T-helper 2 cell treated with Interferon-gamma antibody and Interleukin-4, amounts not matched to agents 5 μg/mL and 100 μg/mL, for 36 hours (primary cell): ENCODE measurements around the gene CTNNA3.
"Not testable (repeated sequence)": the region's sequence is repeated elsewhere in the genome, so short reads cannot be mapped to it uniquely, and the experiment has no call there.

Source experiments
- DNase-seq: peaks from one replicate; pipeline ENCODE4 v3.0.0; 2021; ENCODE audit warnings: low spot score
- H3K27ac Mint-ChIP-seq: one replicate; pipeline ENCODE4 v1.8.0; 2021; ENCODE audit warnings: mild to moderate bottlenecking, mixed read lengths
- H3K27me3 Mint-ChIP-seq: one replicate; pipeline ENCODE4 v1.8.0; 2021; ENCODE audit warnings: low read depth, mixed read lengths
- H3K36me3 Mint-ChIP-seq: one replicate; pipeline ENCODE4 v1.8.0; 2021; ENCODE audit warnings: low read depth, mixed read lengths
- H3K4me1 Mint-ChIP-seq: one replicate; pipeline ENCODE4 v1.8.0; 2021; ENCODE audit warnings: low read depth, mixed read lengths
- H3K4me3 Mint-ChIP-seq: one replicate; pipeline ENCODE4 v1.8.0; 2022; ENCODE audit warnings: mild to moderate bottlenecking, moderate library complexity, mixed read lengths
- H3K9me3 Mint-ChIP-seq: one replicate; pipeline ENCODE4 v1.8.0; 2021; ENCODE audit warnings: mixed read lengths

CTNNA3 gene

DNA sequence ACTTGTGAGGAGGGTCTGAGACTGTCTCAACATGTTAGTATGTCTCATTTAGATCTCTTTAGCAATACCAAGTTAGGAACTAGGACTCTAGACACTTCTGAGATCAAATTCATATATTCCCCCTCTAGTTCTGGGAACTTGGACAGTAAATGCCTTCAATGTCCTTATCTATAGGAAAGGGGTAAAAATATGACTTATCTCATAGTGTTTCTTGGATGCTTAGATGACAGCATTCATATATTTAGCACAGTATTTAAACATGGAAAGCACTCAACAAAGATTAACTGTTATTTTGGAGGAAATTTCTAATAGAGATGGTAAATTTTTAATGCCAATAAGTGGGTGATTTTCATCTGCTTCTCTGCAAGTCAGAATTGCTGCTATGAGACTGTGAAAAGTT, 154.6 kb downstream of the CTNNA3 start:
- Mint-ChIP-seq H3K4me1 (peaks cover 1% of the 10 kb centered on the region), H3K9me3 (no peaks in the 10 kb centered on the region), H3K4me3 (no peak overlapping the region), H3K27me3 (peaks cover 25% of the 10 kb centered on the region), H3K27ac (no peak overlapping the region), H3K36me3 (no peaks in the 10 kb centered on the region)
- no peak for DNase-seq

DNA sequence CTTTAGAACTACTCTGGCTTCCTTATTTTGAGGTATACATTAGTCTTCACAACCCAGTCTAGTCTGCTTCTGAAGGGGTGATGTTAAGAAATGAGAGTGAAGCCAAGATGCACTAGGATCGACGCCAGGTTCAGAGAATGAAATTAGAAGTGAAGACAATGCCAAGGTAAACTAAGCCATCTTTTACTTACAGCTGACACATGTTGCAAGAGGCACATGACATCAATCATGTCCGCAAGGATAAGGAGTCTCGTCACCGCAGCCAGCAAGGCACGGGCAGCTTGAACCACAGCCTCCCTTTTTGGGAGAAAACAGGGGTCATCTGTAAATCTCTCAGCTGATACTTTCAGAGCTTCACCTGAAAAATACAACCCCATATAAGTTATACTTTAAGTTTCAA, 156.7 kb downstream of the CTNNA3 start:
- H3K4me3 Mint-ChIP-seq, result no peak overlapping the region
- peaks cover 29% of the 10 kb centered on the region for H3K27me3 Mint-ChIP-seq
- no peak overlapping the region for H3K27ac Mint-ChIP-seq
- peaks cover 1% of the 10 kb centered on the region for H3K4me1 Mint-ChIP-seq
- no peaks in the 10 kb centered on the region for H3K9me3 Mint-ChIP-seq
- no peaks in the 10 kb centered on the region for H3K36me3 Mint-ChIP-seq
- no peak for DNase-seq

DNA sequence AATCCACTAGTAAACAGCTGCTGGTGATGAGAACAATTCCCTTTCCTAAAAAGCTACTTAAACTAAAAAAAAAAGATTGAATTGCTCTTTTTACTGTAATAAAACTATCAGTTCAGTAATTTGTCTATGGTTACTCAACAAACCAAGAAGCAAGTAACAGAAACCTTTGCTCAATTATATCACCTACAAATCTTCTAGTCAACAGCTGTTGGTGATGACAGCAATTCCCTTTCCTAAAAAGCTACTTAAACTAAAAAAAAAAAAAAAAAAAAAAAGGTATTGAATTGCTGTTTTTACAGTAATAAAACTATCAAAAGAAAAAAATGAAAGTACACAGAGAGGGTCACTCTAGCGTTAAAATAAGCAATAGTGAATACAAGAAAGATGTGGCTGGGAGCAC, 158.1 kb downstream of the CTNNA3 start:
- peaks cover 26% of the 10 kb centered on the region for H3K27me3 Mint-ChIP-seq
- H3K4me3 Mint-ChIP-seq, result no peak overlapping the region
- no peak overlapping the region for H3K27ac Mint-ChIP-seq
- peaks cover 1% of the 10 kb centered on the region for H3K4me1 Mint-ChIP-seq
- H3K36me3 Mint-ChIP-seq, result no peaks in the 10 kb centered on the region
- no peak for DNase-seq
- H3K9me3 Mint-ChIP-seq, result no peaks in the 10 kb centered on the region

- Mint-ChIP-seq H3K9me3 (no peaks in the 10 kb centered on the region), H3K4me3 (no peak overlapping the region), H3K4me1 (peaks cover 1% of the 10 kb centered on the region), H3K27me3 (peaks cover 26% of the 10 kb centered on the region), H3K27ac (no peak overlapping the region), H3K36me3 (no peaks in the 10 kb centered on the region)
- no peak for DNase-seq
Measured at GRCh38 chr10:67533376-67533775, 162.6 kb downstream of the CTNNA3 start.

GRCh38 chr10:67530990-67531389, 165.0 kb downstream of the CTNNA3 start:
- not testable (repeated sequence) for H3K9me3 Mint-ChIP-seq, DNase-seq, H3K4me1 Mint-ChIP-seq, H3K4me3 Mint-ChIP-seq, H3K36me3 Mint-ChIP-seq, H3K27ac Mint-ChIP-seq
- H3K27me3 Mint-ChIP-seq, result peaks cover 15% of the 10 kb centered on the region

DNA sequence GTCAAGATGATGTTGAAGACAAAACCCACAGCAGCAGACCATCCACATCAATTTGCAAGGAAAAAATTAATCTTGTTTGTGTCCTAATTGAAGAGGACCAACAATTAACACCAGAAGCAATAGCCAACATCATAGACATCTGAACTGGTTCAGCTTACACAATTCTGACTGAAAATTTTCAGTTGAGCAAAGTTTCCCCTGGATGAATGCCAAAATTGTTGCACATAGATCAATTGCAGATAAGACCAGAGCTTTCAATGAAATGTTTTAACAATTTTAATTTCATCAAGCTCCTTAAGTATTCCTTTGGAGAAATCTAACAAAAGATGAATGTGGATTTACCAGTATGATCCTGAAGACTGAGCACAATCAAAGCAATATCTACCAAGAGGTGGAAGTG, 168.6 kb downstream of the CTNNA3 start:
- H3K27ac Mint-ChIP-seq, result no peak overlapping the region
- no peak for DNase-seq
- H3K4me1 Mint-ChIP-seq, result no peaks in the 10 kb centered on the region
- H3K4me3 Mint-ChIP-seq, result no peak overlapping the region
- no peaks in the 10 kb centered on the region for H3K9me3 Mint-ChIP-seq
- no peaks in the 10 kb centered on the region for H3K36me3 Mint-ChIP-seq
- H3K27me3 Mint-ChIP-seq, result peaks cover 10% of the 10 kb centered on the region

DNA sequence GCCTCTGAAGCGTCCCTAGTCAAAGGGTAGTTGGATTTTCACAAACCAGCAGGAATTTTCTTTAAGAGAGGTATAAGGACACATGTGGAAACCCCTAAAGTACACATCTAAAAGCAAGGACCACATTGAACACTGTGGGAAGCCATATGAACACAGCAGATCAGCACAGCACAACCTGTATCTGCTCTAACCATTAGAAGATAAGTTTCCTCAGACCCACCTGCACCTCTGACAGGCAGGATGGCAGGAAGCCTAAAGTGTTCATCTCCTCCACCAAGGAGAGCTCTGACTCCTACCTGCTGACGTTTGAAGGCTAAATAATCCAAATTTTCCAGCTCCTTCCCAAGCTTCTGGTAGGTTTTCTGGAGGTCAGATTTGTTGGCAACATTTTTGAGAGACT, 174.4 kb downstream of the CTNNA3 start:
- no peaks in the 10 kb centered on the region for H3K9me3 Mint-ChIP-seq
- H3K4me1 Mint-ChIP-seq, result peaks cover 2% of the 10 kb centered on the region
- H3K27ac Mint-ChIP-seq, result no peak overlapping the region

DNA sequence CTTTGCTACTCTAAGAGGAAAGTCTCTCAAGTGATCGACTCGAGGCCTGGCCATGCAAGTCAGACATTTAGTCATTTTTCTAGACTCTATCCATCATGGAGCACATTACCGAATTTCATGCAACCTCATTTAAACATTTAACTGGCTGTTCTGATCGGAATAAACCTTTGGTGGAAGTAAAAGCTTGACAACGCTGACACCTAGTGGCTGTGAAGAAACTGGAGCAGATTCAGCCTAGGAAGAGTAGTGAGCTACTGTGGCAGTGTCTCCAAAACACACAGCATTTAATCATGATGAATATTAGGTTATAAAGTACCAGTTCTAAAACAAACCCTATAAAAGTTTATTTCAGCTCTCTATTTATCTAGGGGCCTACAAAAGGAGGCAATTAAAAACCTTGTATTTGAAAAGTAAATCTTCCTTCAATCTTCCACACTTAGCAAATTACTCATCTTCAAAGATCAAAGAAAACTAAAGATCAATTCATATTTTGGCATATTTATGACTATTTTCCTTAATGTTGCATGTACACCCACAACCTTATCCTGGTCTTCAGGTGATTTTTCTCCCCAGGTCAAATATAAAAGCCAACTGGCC, 175.0 kb downstream of the CTNNA3 start:
- Mint-ChIP-seq H3K27me3 (peaks cover 5% of the 10 kb centered on the region), H3K4me3 (no peak overlapping the region), H3K36me3 (no peaks in the 10 kb centered on the region), H3K4me1 (peaks cover 2% of the 10 kb centered on the region), H3K9me3 (no peaks in the 10 kb centered on the region), H3K27ac (no peak overlapping the region)
- DNase-seq, result peak; percentile 6

More for the DNA sequence above, 174.4 kb downstream of the CTNNA3 start:
- no peaks in the 10 kb centered on the region for H3K36me3 Mint-ChIP-seq
- DNase-seq, result no peak
- no peak overlapping the region for H3K4me3 Mint-ChIP-seq
- peaks cover 5% of the 10 kb centered on the region for H3K27me3 Mint-ChIP-seq

DNA sequence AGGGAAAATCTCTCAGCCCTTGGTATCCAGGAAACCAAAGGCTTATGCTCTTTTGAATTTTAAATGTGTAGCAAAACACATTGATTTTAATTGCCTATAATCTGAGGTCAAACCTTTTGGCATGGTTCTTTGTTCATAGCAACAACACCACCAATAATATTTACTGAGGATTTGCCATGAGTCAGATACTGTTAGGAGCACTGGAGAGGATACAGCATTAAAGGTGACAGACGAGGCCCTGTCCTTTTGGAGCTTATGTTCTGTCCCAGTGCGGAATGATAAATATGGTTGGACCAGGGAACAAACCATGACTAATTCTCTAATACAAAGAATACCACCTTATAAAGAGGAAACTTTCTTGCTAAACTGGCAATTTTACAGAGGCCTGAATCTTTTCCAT, 176.6 kb downstream of the CTNNA3 start:
- Mint-ChIP-seq H3K27me3 (peaks cover 5% of the 10 kb centered on the region), H3K27ac (no peak overlapping the region), H3K36me3 (no peaks in the 10 kb centered on the region), H3K4me3 (no peak overlapping the region), H3K9me3 (no peaks in the 10 kb centered on the region), H3K4me1 (peaks cover 2% of the 10 kb centered on the region)
- DNase-seq, result no peak

DNA sequence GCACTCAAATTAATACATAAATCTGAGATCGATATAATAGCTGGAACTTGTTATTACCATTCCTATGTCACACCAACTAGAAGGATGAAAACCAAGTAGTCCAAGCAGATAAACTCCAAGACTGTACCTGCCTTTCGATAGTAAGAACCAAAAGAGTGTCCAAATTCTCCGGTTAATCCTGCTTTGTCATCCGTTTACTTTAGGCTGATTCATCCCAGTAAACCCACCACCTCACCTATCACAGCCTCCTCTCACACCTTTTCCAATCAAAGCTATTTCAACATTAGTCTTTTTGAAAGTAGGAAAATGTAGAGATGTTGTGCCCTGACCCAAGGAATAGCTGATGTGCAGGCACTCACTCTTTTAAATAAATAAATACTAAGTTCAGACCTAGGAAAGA, 177.2 kb downstream of the CTNNA3 start:
- peaks cover 5% of the 10 kb centered on the region for H3K27me3 Mint-ChIP-seq
- H3K27ac Mint-ChIP-seq, result no peak overlapping the region
- no peaks in the 10 kb centered on the region for H3K9me3 Mint-ChIP-seq
- no peak for DNase-seq
- no peak overlapping the region for H3K4me3 Mint-ChIP-seq
- peaks cover 2% of the 10 kb centered on the region for H3K4me1 Mint-ChIP-seq
- no peaks in the 10 kb centered on the region for H3K36me3 Mint-ChIP-seq

DNA sequence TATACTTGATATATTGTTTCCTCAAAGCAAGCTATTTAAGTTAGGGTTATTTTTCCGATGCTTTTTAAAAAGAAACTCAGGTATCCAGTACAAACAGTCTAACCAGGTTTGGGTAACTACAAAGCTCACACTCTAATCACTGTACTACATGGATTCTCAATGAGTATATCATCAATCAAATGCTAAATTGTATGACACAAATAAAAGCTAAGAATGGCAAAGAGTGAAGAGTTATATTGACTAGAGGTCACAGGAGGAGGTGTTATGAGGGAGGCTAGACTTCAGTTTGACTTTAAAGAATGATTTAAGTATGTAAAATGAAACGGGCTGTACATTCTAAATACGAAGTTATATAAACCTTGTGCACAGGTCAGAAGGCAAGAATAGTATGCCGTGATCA, 178.0 kb downstream of the CTNNA3 start:
- Mint-ChIP-seq H3K27me3 (peaks cover under 1% of the 10 kb centered on the region), H3K4me1 (peaks cover 2% of the 10 kb centered on the region), H3K9me3 (no peaks in the 10 kb centered on the region), H3K27ac (no peak overlapping the region), H3K4me3 (no peak overlapping the region), H3K36me3 (no peaks in the 10 kb centered on the region)
- no peak for DNase-seq

DNA sequence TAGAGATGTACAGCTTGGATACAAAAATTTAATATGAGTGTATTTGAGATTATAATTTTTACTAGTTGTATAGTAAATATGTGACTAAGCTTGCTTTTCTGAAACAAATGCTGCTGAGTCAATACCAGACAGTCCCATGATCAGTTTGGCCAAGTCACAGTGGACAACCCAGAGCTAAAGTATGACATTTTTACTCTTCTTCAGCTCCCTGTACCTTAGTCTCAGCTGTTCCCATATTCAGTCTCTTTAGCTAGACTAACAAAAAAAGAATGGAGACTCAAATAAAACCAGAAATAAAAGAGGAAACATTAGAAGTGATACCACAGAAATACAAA, 189.3 kb downstream of the CTNNA3 start:
- no peak overlapping the region for H3K4me3 Mint-ChIP-seq
- DNase-seq, result no peak
- H3K27ac Mint-ChIP-seq, result no peak overlapping the region
- H3K9me3 Mint-ChIP-seq, result peaks cover 5% of the 10 kb centered on the region
- no peaks in the 10 kb centered on the region for H3K4me1 Mint-ChIP-seq
- no peaks in the 10 kb centered on the region for H3K36me3 Mint-ChIP-seq
- no peaks in the 10 kb centered on the region for H3K27me3 Mint-ChIP-seq

- no peak overlapping the region for H3K4me3 Mint-ChIP-seq
- no peaks in the 10 kb centered on the region for H3K36me3 Mint-ChIP-seq
- peaks cover 5% of the 10 kb centered on the region for H3K9me3 Mint-ChIP-seq
- no peaks in the 10 kb centered on the region for H3K4me1 Mint-ChIP-seq
- no peak overlapping the region for H3K27ac Mint-ChIP-seq
- H3K27me3 Mint-ChIP-seq, result no peaks in the 10 kb centered on the region
- no peak for DNase-seq
Measured at GRCh38 chr10:67506083-67506756, 189.8 kb downstream of the CTNNA3 start.

DNA sequence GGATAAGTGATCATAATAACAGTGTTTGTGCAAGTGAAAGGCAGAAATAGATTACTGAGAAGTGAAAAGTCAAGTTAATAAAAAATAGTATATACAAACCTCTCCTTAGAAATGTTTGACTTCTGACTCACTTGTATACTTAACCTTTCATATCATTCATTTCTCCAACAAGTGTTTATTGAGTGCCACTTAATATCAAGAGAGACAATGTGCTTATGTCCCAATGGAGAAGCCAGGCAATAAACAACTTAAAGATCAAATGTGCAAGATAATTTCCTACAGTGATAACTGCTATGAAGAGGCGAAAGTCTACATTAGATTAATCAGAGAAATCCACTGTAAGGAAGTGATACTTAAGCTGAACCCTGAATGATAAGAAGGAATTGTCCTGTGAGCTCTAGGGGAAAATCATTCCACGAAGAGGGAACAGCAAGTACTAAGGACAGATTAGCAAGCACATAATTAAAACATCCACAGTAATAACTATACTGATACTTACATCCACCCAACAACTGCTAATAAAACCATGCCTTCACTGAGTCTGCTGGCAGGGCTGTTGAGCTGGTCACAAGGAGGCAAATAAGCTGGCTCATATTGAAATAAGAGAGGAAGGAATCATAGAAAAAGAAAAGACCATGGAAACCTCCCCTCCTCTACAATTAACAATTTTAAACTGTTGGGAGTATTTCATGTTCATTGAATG, 203.5 kb downstream of the CTNNA3 start:
- no peaks in the 10 kb centered on the region for H3K4me1 Mint-ChIP-seq
- H3K36me3 Mint-ChIP-seq, result no peaks in the 10 kb centered on the region
- no peaks in the 10 kb centered on the region for H3K9me3 Mint-ChIP-seq
- no peak for DNase-seq
- H3K27me3 Mint-ChIP-seq, result no peaks in the 10 kb centered on the region
- H3K27ac Mint-ChIP-seq, result no peak overlapping the region
- no peak overlapping the region for H3K4me3 Mint-ChIP-seq
